MM.1S (cell line): ENCODE results near the gene EXOC6.

ENCODE experiments used
- EZH2 ChIP-seq: fragments of 300-600 bp; sonication (generic); optimal IDR thresholded peaks from 2 replicates; pipeline ENCODE3; 2017; ENCODE audit warnings: low read depth, mild to moderate bottlenecking, antibody characterized with exemption, low read length, mixed read lengths
- TF ChIP-seq, protein P1 (sequence below): fragments of 300-600 bp; sonication (generic); IDR thresholded peaks from 2 replicates; pipeline ENCODE4 v1.5.1; 2016; ENCODE audit warnings: antibody characterized with exemption, low read length, mixed read lengths

DNA sequence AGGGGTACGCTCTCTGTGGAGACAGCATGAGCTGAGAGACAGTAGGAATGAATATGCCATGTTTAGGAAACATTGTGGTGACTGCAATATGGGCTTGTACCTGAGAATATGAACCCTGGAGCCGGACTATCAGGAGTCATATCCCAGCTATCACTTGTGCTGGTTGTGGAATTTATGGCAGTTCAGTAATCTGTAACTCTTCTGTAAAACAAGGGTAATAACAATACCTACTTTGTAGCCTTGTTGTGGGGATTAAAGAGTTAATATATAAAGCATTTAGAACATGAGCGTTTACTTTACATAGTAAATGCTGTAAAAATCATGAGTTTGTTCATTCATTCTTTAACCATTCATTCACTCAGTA is 44.4 kb downstream of the EXOC6 start:
- TF ChIP-seq, protein P1, sequence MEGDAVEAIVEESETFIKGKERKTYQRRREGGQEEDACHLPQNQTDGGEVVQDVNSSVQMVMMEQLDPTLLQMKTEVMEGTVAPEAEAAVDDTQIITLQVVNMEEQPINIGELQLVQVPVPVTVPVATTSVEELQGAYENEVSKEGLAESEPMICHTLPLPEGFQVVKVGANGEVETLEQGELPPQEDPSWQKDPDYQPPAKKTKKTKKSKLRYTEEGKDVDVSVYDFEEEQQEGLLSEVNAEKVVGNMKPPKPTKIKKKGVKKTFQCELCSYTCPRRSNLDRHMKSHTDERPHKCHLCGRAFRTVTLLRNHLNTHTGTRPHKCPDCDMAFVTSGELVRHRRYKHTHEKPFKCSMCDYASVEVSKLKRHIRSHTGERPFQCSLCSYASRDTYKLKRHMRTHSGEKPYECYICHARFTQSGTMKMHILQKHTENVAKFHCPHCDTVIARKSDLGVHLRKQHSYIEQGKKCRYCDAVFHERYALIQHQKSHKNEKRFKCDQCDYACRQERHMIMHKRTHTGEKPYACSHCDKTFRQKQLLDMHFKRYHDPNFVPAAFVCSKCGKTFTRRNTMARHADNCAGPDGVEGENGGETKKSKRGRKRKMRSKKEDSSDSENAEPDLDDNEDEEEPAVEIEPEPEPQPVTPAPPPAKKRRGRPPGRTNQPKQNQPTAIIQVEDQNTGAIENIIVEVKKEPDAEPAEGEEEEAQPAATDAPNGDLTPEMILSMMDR, result no peak
- TF ChIP-seq EZH2, result no peak
